Peyer's patch (tissue), 4 donors: ENCODE results near the gene ESRP2.

ENCODE experiments used
- CTCF ChIP-seq, 6 experiments: fragments of 450-650 bp in 4 of 6; fragments of 200-600 bp in 2 of 6; sonication (generic) in 1 of 6; IDR thresholded peaks; one replicate each; pipeline ENCODE4 v1.5.1; 2017 to 2019; ENCODE audit warnings: antibody characterized with exemption in 6 of 6, mild to moderate bottlenecking in 3 of 6, moderate library complexity in 1 of 6
- POLR2A ChIP-seq, 2 donors: fragments of 450-650 bp; IDR thresholded peaks; one replicate each; pipeline ENCODE4 v1.5.1; 2017; ENCODE audit warnings: antibody characterized with exemption in 2 of 2, mild to moderate bottlenecking in 2 of 2, moderate library complexity in 2 of 2

- TF ChIP-seq POLR2A (IDR thresholded peaks at IDR 0.05) (no peak), CTCF (IDR thresholded peaks at IDR 0.05) (no peak)
These were observed 16.5 kb upstream of the ESRP2 start for GRCh38 chr16:68252383-68252782.
